IPS-NIHi7 (cell line): Measurements from ENCODE around the gene KAZN.
A peak's percentile ranks its signal among the peaks of the same experiment; 100 is the strongest.
"Not testable (repeated sequence)": the region's sequence is repeated elsewhere in the genome, so short reads cannot be mapped to it uniquely, and the experiment has no call there.

ENCODE experiments used
- DNase-seq: peaks from one replicate; pipeline ENCODE4 v3.0.0; 2012; ENCODE audit warnings: mixed read lengths; ENCODE audit errors: extremely low spot score

The KAZN gene

DNA sequence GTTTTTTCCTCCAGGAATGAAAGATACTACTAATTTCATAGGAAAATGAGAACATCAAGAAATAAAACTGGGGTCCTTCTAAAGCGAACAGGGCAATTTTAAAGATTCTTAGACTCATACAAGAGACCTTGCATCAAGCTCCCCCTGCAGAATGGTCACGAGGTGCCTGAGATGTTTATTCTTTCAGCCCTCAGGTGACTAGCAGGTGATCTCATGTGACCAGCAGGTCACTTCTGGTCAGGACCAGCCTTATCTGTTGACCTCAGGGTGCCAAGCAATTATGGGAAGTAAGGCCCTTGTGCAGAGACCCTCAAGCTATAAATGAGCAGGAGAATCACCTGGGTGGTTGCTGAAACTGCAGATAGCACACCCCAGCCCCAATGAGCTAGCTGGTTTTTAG, 534.5 kb downstream of the KAZN start:
- no peak for DNase-seq

DNA sequence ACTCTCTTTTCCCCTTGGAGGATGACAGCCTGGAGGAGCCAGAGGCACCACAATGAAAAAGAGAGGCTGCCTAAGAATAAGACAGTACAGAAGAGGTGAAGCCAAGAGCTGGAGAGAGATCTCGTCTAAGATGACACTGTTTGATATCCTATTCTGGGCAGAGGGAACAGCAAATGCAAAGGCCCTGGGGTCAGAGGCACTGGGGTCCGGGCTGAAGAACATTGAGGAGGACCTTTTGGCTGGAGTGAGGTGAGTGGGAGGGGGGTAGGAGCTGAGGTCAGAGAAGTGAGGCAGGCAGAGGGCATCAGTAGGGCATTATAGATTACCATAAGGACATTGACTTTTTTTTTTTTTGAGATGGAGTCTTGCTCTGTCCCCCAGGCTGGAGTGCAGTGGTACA, 535.8 kb downstream of the KAZN start:
- DNase-seq: no peak

DNA sequence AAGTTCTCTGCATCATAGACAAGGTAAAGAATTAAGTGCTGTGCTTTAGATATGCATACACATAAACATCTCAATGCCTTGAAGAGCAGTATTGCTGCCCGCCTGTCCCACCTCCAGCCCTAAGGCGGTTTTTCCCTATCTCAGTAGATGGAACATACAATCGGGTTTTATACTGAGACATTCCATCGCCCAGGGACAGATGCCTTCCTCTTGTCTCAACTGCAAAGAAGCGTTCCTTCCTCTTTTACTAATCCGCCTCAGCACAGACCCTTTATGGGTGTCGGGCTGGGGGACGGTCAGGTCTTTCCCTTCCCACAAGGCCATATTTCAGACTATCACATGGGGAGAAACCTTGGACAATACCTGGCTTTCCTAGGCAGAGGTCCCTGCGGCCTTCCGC, 537.1 kb downstream of the KAZN start:
- DNase-seq: not testable (repeated sequence)

DNA sequence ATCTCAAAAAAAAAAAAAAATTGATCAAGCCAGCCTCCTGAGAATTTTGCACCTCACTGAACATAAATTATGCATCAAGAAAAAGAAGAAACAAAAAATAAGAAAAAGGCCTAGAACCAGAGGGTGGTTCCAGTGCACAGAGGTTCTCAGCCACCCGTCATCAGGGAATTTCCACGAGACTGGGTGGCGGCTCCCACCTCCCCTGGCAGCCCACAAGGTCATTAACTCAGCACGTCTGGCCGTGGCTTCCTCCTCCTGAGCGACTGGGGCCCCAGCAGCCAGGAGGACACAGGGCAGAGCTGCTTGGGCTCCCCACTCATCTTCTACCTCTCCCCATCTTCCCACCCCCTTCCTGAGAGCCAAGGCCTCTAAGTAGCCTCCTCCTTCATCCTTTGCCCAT, 539.3 kb downstream of the KAZN start:
- no peak for DNase-seq

DNA sequence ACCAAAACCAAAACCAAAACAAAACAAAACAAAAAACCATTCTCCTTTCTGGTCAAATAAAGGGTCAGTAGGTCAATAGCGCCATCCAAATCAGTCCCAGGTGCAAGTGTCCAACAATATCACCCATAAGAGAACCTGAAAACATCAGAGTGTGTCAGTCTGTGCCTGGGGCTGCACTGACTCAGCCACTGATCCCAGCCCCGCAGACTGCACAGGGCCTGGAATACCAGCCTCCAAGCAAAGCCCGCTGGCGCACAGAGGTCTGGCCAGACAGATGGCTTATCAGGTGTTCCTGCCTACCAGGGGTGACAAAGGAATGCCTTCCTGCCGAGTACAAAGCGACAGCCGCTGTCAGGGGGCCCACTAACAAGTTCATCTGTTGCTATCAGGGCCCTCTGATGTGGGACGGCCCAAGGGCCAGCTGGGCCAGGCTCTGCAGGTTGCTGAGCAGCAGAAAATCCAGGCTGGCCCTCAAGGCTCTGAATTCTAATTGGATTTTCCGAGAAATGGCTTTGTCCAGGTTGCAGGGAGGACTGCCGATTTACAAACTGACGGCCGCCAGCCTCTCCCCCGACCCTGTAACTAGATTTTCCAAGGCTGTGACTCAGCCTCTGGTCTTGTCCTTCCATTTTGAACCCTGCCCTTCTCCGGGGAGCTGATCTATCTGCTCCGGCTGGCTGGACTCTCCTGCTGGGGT, 541.3 kb downstream of the KAZN start:
- peak; percentile 77 for DNase-seq

DNA sequence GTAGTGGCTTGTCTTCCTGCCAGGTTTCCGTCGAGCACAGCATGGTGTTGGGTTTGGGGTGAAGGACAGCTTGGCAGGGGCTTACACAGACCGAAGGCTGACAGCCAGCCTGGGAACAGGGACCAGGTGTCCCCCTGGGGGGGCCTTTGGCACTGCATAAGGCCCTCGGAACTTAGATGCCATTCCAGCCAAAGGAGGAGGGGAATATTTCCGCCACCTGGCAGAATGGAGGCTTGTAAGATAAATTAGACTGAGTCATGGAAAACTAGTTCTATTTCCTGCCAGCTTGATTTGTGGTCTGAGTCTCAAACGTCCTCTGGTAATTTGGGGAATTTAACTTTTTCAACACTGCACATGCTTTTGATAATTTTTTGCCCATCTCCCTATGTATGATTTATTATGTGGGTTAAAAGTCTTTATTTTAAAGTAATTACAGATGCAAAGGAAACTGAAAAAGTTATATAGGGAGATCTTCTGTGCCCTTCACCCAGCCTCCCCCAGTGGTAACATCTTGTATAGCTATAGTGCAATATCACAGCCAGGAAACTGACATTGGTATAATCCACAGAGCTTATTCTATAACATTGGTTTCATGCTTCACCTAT, 543.6 kb downstream of the KAZN start:
- DNase-seq: no peak

DNA sequence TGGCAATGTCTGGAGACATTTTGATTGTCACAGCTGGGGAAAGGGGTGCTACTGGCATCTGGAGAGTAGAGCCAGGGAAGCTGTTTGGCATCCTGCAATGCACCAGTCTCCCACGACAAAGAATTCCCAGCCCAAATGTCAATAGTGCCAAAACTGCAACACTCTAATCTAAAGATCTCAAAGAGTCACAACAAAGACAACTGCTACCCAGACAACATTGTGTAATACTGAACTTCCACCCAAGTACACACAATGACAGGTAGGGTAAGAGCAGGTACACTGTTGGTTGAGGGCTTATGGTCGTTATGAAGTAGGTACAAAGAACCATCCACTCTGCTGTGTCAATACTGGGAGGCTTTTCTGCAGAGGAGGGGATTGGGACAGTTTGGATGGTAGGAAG, 546.8 kb downstream of the KAZN start:
- no peak for DNase-seq

DNA sequence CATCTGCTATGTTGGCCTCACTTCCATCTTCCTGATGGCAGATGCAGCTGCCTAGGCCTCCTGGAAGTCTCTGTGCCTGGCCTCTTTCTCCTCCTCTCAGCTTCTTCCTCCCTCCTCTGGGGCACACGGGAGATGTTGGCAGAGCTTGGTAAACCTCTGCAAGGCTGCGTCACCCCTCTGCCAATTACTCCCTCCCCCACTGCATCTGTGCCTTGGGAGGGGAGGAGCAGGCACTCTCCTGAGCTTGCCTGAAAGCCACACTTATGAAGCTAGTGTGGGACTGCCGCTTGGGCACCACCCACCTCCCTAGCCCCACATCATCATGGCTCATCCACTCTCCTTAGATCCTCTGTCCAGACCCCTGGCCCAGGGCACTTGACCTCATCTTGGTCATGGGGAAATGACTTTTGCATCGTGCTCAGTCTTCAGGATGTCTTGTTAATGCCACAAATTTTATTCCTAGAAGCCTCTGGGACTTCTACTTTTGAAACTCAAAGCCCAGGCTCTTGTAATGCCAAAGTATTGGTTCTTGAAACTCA, 547.7 kb downstream of the KAZN start:
- no peak for DNase-seq

DNA sequence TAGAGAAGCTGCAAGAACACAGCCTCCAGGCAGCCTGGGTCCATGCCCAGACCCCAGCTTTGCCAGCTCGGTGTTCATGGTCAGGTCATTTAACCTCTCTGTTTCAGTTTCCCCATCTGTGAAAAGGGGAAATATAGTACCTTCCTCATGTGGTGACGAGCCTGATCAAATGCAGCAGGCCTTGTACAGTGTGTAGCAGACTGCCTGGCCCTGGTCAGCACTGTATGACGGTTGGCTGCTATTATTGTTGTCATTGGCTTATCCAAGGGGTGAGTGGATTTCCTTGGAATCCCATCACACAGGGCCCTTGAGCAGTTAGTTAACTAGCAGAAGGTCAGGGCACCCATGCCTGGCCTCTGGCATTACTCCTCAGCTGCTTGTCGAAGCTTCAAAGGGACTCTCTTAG, 548.5 kb downstream of the KAZN start:
- DNase-seq: no peak

DNA sequence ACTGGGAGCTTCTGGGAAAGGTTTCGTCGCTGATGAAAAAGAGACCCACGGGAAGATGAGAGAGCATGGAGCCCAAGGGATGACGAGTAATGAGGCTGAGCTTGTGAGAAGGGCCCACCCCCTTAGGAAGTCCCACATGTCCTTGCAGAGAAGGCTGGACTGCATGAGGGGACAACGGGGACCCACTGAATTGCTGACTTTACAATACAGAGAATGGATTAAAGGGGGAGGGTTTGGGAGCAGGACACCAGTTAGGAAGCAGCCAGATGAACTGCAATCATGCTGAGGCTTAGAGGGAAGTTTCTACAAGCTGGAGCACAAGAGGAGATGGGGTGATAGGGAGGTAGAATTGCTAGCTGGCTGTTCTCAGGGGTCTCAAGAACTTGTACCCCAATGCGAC, 549.5 kb downstream of the KAZN start:
- no peak for DNase-seq

DNA sequence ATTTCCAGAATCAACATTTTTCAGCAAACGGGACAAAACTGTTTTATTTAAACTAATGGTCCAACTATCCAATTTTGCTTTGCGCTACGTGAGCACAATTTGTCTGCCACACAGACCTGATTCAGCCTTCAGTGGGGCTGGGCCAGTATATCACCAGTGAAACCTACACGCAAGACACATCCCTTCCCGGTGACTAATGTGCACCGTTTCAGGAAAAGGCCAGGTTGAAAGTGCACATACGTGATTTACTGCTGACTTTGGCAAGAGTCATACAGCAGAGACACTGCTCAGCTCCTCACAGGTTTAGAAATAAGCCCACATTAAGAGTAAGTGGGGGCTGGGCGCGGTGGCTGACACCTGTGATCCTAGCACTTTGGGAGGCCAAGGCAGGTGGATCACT, 550.0 kb downstream of the KAZN start:
- no peak for DNase-seq

DNA sequence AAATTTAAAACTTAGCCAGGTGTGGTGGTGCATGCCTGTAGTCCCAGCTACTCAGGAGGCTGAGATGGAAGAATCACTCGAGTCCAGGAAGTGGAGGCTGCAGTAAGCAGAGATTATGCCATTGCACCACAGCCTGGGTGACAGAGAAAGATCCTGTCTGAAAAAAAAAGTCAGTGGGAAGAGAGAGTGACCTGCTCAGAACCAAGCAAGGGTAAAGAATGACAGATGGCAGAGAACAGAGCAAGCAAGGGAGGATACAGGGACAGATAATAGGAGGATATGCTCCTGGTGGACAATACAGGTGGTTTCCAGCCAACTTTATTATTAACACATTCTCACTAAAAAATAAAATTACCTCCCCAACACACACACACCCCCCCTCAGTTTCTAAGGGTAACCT, 550.5 kb downstream of the KAZN start:
- no peak for DNase-seq

DNA sequence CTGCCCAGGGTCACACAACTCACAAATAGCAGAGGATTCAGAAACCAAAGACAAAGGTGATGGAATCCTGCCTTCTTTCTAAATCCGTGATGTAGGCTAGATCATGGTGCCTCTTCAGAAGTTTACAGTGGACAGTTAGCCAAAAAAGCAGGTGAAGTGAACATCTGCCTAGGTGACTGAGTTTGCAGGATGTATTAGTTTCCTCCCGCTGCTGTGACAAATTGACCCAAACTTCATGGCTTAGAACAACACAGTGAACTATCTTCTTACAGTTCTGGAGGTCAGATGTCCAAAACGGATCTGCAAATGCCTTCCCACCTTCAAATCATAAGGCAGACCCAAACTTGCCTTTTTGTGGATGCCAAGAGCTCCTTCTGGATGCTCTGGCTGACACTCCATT, 551.9 kb downstream of the KAZN start:
- DNase-seq: no peak

DNA sequence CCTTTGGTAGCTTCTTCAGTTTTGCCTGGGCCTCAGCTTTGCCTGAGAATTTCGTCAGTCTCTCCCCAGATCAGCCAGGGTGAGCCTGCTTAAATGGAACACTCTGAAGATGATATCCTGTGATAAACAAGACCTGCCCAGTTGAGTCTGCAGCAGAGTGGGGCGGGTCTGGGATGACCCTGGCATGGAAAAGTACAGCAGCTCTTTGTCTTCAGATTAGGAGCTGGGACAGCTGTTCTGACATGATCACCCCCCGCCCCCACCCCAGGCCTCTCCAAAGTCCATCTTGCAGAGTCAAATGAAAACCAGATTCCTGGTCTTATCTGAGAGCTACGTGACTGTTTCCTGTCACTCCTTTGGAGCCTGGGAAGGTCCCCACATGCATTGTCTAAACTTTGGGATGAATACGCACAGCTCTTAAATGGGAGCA, 552.9 kb downstream of the KAZN start:
- DNase-seq: no peak

DNA sequence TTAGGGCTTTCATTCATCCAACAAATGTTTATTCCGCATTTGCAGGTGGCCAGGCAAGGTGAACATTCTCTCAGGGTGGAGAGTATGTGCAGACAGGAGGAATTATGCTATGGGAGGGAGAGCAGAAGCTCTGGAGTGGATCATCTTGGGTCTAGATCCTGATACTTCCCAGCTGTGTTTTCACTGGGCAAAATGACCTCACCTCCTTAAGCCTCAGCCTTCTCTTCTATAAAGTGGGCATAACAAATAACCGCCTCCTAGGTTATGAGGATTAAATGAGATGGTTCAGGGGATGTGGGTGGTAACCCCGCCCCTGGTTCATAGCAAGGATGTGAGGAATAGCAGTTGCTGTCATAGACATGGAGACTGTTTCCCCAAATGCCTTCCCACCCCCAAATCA, 553.4 kb downstream of the KAZN start:
- DNase-seq: no peak

DNA sequence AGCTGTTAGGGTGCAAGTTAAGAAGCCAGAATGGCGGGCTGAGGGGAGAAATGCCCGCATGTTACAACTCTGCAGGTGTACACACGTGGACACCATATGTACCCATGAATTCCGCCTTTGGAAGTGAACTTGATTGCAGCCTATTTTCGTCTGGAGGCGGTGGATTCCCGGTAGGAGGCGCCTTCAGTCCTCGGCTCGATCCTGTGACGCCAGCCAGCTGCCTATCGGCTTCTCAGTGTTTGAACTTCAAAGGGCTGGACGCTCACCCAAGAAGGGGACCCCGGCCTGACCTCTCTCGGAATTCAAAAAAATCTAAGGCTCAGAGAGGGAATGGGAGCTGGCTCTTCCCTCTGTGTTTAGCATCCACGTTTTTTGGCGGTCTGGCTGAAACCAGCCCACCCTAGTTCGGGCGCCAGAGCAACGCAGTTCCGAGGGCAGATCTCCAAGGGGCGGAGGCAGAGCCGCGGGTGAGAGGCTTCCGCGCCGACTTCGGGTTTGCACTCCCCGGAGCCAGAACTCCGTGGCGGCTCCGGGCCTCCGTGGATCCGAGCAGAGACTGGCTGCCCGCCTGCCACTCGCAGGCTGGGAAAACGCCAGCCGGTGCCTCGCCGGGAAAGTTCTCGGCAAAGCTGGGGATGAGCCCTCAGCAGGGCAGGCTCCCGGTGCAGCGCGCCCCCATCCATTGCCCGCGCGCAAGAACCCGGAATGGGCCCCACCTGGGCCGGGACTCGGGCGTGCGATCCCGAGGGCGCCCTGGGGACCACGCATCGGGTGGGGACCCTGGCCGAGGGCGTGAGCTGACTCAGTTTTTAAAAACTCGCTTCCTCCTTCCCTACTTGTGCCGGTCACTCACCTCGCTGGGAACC, 554.1 kb downstream of the KAZN start:
- peak; percentile 85 for DNase-seq

DNA sequence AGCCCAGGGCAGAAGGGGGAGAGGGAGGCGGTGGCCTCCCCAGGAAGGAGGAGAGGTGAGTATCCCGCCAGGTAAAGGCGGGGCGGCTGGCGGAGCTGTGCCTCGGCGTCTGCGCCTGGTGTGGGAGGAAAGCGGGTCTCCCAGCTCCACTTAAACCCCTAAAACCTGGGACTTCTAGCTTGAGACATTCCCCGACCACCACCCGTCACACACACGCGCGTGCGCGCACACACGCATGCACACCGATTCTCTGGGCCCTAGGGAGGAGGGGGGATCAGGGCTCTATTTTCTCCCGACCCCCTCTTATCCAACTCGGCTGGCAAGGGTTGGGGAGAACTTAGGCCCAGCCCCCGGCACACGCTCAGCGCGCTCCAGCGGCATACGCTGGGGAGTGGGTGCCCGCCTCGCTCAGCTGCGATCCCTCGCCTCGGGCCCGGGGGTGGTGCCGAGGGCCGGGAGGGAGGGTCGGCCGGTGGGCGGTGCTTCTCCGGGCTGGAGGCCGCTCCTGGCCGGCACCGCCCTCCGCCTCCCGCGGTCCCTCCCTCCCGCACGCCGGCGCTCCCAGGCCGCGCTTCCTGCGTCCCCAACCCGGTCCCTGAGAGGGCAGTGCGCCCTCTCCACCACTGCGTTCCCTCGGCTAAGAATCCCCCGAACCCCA, 554.8 kb downstream of the KAZN start, which contains the start of gene TMEM51:
Gene TMEM51 (plus strand): TSS at position 564 of the 658 bp plus-strand sequence. CDS start 61,341 bp downstream, outside the sequence.
- DNase-seq: peak; percentile 91

DNA sequence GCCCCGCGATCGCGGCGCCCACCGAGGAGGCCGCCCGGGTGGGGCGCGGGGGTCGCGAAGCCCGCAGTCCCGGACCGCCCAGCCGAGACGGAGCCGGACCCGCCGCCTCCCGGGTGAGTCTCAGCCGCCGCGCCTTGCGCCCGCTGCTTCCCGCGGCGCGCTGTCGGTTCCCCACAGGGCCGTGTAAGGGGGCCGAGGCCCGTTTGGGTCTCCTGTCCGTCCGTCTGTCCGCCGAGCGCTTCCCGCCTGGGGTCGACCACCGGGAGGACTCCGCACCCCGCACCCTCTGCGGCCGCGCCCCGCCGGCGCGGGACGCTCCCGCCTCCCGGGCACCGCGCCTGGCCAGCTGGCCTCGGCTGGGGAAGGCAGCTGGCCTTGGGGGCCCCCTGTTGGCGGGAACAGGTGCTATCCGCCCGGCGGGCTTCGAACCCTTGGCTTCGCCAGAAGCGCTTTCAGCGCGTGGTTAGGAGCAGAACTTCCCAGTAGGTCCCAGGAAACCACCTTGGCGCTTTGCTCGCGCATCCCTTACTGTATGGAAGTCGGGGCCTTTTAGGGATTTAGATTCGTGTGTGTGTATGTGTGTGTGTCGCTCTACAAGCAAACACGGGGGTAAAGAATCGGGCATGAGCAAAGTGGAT, 555.5 kb downstream of the KAZN start:
- DNase-seq: peak; percentile 71

DNA sequence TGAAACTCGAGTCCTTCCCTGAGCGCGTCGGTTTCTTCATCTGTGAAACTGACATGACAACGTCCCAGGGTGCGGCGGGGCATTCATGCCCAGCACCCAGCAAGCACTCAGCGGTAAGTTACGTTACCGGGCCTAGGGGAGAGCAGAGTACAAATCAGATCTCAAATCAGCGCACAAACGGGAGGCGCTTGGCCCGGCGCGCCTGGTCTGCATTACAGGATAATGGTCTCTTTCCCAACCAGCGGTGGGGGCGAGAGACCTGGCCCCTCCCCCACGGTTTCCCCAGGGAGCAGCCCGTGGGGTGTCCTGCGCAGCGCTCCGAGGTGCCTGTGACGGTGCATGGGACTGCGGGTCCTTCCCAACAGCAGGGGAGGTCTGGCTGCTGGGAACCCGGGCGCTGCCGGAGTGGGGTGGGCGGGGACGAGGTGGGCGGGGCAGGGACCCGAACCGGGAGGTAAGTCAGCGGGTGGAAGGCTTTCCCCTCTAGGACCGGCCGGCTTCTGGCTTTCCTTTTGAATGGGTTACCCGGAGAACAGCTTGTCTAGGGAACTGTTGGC, 556.1 kb downstream of the KAZN start:
- DNase-seq: peak; percentile 60

DNA sequence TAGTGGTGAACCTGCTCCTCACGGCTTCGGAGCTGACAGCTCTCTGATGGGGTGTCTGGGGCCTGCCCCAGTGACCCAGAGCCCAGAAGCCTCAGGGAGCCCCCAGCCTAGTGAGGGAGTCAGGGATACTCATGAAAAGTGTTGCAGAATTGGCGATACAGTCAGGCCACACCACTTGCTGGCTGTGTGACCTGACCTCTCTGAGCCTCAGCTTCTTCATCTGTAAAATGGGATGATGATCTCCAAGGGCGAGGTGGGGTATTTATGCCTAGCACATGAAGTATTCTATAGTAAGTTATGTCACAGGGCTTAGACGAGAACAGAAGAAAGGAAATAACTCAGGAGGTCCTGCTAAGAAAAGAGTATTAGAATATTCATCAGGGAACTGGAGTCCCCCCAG, 556.7 kb downstream of the KAZN start:
- DNase-seq: no peak
